A204.1 (cell line): ENCODE data around the gene SCN2A.

Experiments used
- FAIRE-seq: peaks from 2 replicates; lab custom pipeline; 2012; peaks lifted over from hg19 to GRCh38; lab: Jason Lieb, UNC

SCN2A gene

GRCh38 chr2:165239230-165239629 lies at the start of gene SCN2A:
Gene SCN2A (plus strand): TSS chr2:165239414. CDS start chr2:165295824, 56,410 bp downstream.
- FAIRE-seq, result peak; percentile 72

GRCh38 chr2:165191096-165191728 lies 48.0 kb upstream of the SCN2A start:
- FAIRE-seq, result no peak

- no peak for FAIRE-seq
These were observed 46.5 kb upstream of the SCN2A start for GRCh38 chr2:165192729-165193128.

GRCh38 chr2:165193178-165193777 lies 45.9 kb upstream of the SCN2A start:
- no peak for FAIRE-seq

- no peak for FAIRE-seq
These were observed 42.8 kb upstream of the SCN2A start for GRCh38 chr2:165196411-165196810.

- FAIRE-seq, result no peak
These were observed 41.9 kb upstream of the SCN2A start for GRCh38 chr2:165197346-165197745.

GRCh38 chr2:165198181-165198580 lies 41.0 kb upstream of the SCN2A start:
- FAIRE-seq, result no peak

- FAIRE-seq, result no peak
These were observed 37.0 kb upstream of the SCN2A start for GRCh38 chr2:165202239-165202638.

- FAIRE-seq, result peak; percentile 68
These were observed 35.3 kb upstream of the SCN2A start, which contains the start of gene SCN3A for GRCh38 chr2:165203689-165204559. Gene SCN3A (minus strand): TSS chr2:165204050. CDS start chr2:165176394, 27,656 bp downstream.

GRCh38 chr2:165205865-165206264 lies 33.3 kb upstream of the SCN2A start:
- no peak for FAIRE-seq

- FAIRE-seq, result no peak
These were observed 31.1 kb upstream of the SCN2A start for GRCh38 chr2:165208094-165208493.

GRCh38 chr2:165214093-165214492 lies 25.1 kb upstream of the SCN2A start:
- no peak for FAIRE-seq

GRCh38 chr2:165219481-165219880 lies 19.7 kb upstream of the SCN2A start:
- no peak for FAIRE-seq

- FAIRE-seq, result no peak
These were observed 14.3 kb upstream of the SCN2A start for GRCh38 chr2:165224941-165225340.

- FAIRE-seq, result no peak
These were observed 11.6 kb upstream of the SCN2A start for GRCh38 chr2:165227571-165227970.

GRCh38 chr2:165237056-165237455 lies 2.2 kb upstream of the SCN2A start:
- FAIRE-seq, result no peak

- no peak for FAIRE-seq
These were observed 919 bp upstream of the SCN2A start for GRCh38 chr2:165238295-165238694.

GRCh38 chr2:165239856-165240515 lies 772 bp downstream of the SCN2A start:
- FAIRE-seq, result no peak

- no peak for FAIRE-seq
These were observed 1.7 kb downstream of the SCN2A start for GRCh38 chr2:165240916-165241315.

GRCh38 chr2:165245081-165245793 lies 6.0 kb downstream of the SCN2A start:
- FAIRE-seq, result no peak

GRCh38 chr2:165248238-165248637 lies 9.0 kb downstream of the SCN2A start:
- FAIRE-seq, result no peak

GRCh38 chr2:165251366-165251765 lies 12.2 kb downstream of the SCN2A start:
- no peak for FAIRE-seq
